GM18520 (cell line): ENCODE data around the gene AFG3L2.
"Not testable (repeated sequence)": the region's sequence is repeated elsewhere in the genome, so short reads cannot be mapped to it uniquely, and the experiment has no call there.

Experiments used
- ATAC-seq: cut with Tn5 transposase; IDR thresholded peaks from one replicate; pipeline ENCODE4 v1.9.1; 2021; ENCODE audit not compliant: unreplicated experiment

The AFG3L2 gene

DNA sequence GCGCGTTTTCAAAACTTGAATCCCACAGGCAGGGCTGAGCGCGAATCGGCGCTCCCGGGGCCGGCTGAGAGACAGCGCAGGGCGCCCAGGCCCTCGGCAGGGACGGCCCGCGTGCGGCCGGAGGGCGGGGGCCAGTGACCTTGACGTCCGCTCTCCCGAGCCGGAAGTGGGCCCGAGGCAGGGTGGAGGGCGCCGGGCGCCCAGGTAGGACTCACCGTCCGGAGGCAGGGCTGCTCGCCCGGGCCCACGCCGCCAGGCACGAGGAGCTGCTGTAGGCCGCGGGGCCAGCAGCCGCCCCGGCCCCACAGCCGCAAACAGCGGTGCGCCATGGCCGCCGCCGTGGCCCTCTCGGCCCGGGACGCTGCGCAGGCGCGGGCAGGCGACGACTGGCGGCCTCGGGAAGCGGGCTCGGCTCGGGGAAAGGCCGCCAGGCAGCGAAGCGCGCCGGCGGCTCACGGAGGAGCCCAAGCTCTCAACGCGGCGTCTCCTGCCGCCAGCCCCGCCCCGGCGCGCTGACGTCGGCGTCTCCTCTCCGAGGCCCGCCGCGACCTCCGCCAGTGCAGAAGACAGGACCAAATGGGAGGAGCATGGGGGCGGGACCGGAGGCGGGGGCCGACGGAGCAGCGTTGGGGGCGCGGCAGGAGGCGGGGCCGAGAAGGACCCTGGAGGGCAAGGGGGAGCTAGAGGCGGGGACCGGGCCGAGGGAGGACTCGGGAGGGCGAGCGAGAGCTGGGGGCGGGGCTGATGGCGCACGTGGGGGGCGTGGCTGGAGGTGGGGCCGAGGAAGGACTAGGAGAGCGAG, at the start of gene AFG3L2:
TSS of gene AFG3L2 (minus strand) at position 474 of the 802 bp plus-strand sequence. CDS start at position 329, 145 bp downstream.
- ATAC-seq = peak; percentile 89

DNA sequence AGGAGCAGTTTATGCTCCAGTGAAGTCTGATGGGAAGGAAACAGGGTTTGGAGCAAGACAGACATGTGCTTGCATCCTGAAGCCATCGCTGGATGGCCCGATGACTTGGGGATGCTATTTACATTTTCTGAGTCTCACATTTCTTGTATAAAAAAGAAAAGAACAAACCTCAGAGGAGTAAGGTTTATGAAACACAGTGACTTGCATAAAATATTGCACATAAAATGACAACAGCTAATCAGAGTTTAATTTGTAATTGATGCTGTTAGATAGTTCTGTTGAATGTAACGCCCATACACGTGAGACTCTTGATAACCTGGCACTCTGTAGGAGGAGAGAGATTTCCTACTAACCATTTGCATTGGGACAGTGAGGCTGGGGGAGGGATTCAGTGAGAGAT, 47.2 kb upstream of the AFG3L2 start:
- ATAC-seq = no peak

DNA sequence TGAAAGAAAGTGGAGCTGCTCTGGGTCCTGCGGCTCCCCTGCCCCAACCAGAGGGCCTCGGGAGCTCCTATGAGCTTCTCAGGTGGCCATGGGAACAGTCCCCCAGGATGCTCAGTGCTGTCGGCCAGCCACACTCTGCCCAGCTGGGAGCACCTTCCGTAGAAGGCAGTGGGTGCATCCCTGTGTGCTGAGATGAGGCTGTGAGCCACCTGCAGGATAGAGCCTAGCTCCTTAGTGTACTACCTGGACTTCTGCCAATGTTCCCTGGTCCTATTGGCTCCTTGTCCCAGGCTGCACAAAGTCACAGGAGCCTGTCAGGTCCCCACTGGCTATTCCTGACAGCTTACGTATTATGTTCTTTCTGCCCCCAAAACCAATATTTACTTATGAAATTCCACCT, 46.8 kb upstream of the AFG3L2 start:
- no peak for ATAC-seq

DNA sequence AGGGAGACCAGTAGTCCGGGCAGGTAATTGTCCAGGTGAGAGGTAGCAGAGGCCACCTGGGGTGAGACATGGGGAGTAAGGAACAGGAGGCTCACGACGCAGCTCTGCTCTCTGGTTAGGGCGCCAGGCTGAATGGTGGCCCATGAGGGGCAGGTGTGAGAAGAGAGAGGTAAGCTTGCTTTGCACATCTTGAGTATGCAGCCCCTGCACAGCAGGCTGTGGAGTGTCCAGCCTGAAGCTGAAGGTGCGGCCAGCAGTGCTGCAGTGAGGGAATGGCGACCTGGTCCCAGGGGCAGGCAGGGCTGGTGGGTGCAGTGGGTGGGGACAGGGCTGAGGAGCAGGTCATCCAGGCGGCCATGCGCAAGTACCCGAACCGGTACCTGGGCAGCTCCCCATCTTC, 46.4 kb upstream of the AFG3L2 start:
- no peak for ATAC-seq

DNA sequence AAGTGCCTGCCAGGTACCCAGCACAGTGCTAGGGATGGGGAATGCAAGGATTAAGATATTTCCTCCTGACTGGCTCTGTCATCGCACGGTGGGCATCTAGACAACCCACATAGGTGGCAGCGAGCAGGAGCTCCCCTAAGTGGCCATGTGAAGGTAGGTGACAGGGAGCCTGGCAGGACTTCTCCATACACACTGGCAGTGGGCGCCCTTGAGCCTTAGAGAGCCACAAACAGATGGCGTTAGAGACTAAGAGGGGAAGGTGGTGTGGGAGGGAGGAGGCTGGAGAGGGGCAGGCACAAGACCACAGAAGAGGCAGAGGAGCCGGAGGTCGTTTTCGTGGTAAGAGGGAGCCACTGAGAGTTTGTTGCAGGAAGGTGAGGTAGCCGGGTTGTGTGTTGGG, 45.9 kb upstream of the AFG3L2 start:
- ATAC-seq = no peak

DNA sequence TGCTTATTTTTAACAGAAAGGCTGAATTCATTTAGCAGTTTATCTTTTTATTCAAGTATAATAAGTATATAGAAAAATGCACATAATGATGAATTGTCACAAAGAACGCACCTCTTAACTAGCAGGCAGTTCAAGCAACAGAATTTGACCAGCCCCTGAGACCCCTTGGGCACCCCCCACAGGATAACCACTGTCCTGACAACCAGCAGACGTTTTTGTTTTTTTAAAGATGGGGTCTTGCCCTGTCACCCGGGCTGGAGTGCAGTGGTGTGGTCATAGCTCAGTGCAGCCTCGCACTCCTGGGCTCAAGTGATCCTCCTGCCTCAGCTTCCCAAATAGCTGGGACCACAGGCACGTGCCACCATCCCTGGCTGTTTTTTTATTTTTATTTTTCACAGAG, 44.7 kb upstream of the AFG3L2 start:
- no peak for ATAC-seq

DNA sequence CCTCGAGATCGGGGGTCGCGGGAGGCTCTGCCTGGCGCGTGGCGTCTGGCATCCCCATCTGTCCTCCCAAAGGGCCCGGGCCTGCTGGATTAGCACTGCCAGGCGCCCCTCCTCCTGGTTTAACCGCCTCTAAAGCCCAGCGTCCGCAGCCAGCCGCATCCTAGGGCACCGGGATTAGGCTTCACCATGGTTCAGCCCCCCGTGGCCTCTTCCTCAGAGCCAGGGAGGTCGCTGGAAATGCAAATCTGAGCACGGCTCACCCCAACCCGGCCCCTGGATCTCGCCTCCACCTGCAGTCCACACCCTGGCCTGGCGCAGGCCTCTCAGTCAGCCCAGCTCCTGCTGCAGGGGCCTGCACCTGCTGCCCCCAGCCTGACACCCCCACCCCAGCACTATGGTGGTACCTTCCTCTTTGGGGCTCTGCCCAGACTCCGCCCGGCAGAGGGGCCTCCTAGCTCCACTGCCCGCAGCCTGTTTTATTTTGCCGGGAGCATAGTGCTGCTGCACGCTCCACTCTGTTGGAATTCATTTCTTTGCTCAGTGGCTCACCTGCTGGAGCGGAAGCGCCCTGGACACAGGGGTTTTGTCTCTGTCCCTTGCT, 43.9 kb upstream of the AFG3L2 start:
- no peak for ATAC-seq

DNA sequence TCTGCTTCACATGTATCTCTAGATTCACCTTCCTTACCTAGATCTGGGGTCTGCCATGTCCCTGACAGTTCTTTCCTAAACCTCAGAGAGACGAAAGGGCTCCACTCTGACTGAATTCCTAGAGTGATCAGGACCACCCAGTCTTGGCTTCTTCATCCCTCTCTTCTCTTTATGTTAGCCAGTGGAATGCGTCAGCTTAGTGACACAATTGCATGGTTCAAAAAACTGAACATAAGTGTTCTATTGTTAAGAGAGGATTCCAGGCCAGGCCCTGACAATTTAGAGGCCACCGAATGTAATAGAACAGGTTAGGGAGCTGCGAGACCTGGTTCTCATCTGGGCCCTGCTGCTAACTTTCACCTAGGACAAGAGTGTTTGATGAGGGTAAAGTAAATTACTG, 40.7 kb upstream of the AFG3L2 start:
- no peak for ATAC-seq

DNA sequence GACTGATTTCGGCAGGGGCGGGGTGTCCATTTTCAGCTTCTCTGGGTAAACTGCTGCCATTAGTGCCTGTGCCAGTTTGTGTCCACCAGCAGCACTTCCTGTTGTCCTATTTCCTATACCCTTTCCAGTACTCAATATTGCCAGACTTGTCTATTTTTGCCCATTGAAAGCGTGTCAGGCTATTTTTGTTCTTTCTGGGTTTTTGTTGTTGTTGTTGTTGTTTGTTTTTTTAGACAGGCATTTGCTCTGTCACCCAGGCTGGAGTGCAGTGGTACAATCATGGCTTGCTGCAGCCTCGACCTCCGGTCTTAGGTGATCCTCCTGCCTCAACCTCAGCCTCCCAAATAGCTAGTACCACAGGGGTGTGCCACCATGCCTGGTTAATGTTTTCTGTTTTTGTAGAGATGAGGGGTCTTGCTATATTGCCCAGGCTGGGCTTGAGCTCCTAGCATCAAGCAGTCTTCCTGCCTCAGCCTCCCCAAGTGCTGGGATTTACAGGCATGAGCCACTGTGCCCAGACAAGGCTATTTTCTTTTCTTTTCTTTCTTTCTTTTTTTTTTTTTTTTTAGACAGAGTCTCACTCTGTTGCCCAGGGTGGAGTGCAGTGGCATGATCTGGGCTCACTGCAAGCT, 39.2 kb upstream of the AFG3L2 start:
- ATAC-seq = no peak

DNA sequence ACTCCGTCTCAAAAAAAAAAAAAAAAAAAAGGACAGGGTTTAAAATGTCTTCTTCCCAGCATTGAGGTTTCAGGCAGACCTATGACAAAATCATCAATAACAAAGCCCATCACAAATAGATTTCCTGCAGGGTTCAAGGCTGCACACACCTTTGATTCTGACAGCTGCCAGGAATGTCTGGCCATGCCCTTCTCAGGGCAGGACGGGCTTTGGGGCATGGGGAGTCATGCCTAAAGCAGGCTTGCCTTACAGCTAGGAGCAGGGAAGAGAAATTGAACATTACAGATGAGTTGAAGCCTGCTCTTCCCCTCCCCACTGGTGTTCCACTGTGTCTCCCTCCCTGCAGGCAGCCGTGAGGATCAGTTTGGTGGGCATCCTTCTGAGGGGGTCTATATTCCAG, 34.4 kb upstream of the AFG3L2 start:
- no peak for ATAC-seq

DNA sequence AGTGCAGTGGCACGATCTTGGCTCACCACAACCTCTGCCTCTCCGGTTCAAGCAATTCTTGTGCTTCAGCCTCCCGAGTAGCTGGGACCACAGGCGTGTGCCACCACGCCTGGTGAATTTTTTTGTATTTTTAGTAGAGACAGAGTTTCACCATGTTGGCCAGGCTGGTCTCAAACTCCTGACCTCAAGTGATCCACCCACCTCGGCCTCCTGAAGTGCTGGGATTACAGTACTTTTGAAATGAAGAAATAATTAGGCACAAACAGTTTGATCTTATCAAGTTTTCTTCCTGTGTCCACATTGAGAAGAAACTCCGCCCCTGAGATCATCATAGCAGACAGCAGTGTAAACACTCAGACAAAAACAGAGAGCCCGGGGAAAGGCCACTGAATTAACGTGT, 33.7 kb upstream of the AFG3L2 start:
- not testable (repeated sequence) for ATAC-seq

DNA sequence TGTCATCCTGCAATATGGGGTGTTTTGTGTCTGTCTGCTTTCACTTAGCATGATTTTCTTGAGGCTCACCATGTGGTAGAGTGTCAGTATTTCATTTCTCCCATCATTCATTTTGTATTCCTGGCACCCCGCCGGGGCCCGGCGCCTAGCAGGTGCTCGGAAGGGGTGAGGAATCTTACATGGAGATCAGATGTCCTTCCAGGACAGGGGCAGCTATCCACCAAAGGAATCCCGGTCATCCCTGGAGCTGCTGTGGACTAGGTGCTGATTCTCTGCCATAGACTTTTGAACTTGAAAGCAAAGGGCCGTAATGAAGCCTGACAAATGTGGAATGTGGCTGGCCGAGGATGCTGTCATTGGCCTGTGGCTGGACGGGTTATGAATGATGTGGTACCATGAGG, 33.1 kb upstream of the AFG3L2 start:
- no peak for ATAC-seq

DNA sequence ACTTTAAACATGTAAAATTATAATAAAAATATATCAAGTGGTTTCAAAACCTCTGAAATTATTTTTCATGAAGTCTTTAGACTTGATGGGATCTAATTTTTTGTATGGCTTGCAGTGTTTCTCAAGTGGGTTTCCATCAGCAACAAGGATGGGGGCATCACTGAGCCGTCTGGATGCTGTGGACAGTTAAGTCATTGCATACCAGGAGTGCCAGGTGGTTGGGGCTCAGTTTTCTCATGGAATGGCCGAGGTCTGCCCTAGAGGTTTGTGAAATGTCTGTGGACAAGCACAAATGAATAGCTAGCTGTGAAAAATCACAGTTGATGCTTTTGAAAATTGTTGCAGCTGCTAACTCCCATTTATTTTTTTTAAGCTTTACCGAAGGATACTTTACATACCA, 32.4 kb upstream of the AFG3L2 start:
- ATAC-seq = no peak

DNA sequence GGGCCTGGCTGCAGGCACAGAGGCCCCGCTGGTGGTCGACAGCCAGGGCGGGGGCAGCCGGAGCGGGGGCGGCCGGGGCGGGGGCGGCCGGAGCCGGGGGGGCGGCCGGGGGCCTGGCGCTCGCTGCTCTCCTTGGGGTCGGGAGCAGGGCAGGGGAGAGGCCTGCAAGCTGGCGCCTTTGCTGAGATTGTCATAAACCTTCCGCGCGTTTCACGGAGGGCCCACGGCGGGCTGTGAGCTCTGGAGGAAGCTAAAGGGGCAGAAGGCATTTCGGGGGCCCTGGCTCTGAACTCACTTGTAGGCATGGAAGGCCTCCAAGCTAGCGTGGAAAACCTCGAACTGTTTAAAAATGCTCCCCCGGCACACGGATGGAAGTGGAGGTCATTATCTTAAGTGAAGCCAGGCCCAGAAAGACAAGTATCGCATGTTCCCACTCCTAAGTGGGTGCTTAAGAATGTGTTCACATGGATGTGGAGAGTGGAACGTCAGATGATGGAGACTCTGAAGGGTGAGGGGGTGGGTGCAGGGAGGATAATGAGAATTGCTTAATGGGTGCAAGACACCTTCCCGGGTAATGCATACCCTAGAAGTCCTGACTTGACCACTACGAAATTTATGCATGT, 31.3 kb upstream of the AFG3L2 start:
- no peak for ATAC-seq

DNA sequence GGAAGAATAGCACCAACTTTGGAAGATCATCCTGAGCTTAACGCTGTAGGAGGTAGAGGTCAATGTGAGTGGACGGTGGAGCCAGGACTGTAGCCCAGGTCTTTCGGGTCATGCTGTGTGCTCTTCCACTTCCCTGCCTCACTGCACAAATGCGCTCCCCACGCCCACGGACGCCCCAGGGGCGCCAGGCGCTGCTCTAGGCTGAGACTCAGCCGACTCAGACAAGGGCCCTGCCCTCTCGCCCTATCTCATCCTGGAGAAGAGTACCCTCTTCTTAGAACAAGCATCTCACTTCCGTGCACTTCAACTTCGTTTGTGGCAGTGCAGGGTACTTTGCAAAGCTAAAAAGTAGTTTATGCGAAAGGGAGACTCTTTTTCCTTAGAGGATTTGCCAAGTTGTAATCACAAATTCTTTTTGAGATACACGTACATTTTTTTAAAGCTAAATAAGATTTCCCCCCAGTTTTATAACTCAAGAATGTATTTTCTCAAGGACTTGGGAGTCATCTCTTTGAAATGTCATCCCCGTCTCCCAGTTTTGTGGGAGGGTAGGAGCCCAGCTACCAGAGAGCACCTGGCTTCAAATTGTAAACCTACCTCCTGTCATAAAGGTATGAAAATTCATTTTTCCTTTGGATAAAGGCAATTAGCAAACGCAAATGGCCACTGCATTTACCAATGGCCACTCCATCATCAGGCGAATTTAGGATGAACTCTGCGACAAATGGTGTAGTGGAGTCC, 29.5 kb upstream of the AFG3L2 start:
- no peak for ATAC-seq

DNA sequence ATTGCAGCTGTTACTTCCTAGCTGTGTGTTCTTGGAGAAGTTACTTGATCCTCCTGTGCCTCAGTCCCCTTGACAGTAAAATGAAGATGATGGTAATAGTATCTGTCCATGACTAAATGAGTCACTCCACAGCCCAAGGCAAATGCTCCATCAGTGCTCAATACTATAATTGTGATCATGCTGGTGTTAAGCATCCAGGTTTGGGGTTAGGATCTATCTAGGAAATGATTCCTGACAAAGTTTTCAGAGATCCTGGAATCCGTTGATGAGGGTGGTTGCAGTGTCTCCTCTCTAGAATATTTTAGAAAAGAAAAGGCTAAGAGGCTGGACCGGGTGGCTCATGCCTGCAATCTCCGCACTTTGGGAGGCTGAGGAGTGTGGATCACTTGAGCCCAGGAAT, 28.0 kb upstream of the AFG3L2 start:
- no peak for ATAC-seq

DNA sequence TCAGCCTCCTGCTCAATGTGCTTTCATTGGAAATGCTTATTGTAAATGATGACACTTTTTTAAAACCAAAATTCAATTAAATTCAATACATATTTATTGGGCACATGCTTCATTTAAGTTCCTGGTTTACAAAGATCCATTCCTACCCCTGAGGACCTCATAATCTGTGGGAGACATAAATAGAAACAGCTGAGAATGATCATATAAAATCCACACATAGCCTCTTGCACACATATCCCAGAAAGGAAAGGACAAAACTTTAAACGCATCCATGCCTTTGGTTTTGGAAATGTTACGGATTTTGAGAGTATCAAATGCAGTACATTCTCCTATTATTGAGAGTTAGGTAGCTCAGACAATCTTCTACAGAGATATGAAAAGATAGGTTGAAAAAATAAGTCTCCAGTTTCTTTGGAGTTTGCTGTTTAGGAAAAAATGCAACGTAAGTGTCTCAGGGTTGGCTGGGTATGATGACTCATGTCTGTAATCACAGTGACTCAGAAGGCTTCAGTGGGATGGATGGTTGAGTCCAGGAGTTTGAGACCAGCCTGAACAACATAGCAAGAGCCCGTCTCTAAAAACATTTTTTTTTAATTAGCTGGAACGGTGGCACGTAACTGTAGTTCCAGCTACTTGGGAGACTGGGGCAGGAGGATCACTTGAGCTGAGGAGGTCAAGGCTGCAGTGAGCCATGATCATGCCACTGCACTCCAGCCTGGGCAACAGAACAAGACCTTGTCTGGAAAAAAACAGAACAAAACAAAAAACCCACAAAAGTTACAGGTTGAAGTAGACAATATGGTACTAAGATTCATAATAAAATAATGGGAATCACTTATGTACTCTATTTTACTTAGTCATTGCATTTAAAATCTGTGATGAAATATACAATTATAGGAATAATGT, 26.8 kb upstream of the AFG3L2 start:
- no peak for ATAC-seq

DNA sequence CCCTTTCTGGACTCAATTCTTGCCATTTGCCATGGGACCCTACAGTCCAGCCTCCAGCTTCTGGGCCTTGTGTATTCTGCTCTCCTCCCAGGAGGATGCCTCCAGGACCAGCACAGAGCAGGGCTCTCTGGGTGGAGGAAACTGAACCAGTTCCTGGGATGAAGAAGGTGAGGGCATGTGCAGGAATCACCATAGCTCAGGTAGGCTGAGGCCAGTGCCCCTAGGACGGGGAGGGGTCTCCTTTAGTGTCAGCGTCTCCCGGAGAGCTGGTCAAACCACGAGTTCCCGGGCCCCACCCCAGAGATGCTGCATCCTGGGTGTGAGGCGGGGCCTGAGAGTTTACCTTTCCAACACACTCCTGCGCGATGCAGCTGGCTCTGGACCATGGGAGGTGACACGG, 24.9 kb upstream of the AFG3L2 start:
- no peak for ATAC-seq

DNA sequence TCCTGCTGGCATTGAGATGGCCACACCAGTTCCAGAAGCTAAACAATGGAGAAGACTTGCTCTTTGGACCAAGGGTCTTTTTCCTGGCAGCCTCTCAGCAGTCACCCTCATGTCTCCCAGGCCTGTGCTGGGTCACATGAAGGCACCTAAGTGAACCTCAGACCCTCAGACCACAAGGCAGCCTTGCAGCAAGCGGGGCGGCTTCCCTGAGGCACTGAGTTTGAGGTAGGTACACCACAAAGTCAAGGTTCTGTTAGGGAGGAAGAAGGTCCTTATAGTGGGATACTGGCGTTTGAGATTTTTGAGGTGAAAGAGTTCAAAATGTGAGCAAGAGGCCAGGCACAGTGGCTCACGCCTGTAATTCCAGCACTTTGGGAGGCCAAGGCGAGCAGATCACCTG, 22.2 kb upstream of the AFG3L2 start:
- no peak for ATAC-seq

DNA sequence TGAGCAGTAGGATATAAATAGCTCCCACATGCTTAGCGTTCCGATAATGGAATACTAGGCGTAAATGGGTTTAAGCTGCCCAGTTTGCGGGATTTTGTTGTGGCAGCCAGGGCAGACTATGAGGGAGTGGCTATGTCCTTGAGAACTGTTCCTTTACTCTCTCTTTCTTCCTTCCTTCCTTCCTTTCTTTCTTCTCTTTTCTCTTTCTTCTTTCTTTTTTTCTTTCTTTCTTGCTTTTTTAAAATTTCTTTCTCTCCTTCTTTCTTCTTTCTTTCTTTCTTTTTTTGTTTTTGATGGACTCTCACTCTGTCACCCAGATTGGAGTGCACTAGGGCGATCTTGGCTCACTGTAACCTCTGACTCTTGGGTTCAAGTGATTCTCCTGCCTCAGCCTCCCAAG, 21.6 kb upstream of the AFG3L2 start:
- ATAC-seq = no peak
